Calu3 (cell line): ENCODE results near the gene THADA. TPM values are rescaled to one million over a fixed set of nuclear protein-coding genes. Genes with fewer than 3 reads are reported as not detected.

Experiments
- BruUV-seq: library from RNA; stranded (reverse); fragments of 400-500 nt; replicated peaks from 2 replicates; lab custom pipeline; 2021; lab: Mats Ljungman, UMichigan
- CTCF ChIA-PET: fragments of 300-600 bp; sonication (Branson Sonifier 250); formaldehyde crosslinking; loops from one replicate; lab custom pipeline; 2022; ENCODE audit warnings: antibody characterized with exemption; lab: Charles Lee
- DNase-seq: peaks from one replicate; pipeline ENCODE4 v3.0.0; 2022
- H3K27ac Mint-ChIP-seq: one replicate; pipeline ENCODE4 v1.8.0; 2022; ENCODE audit warnings: mixed read lengths; ENCODE audit not compliant: unreplicated experiment
- H3K27me3 Mint-ChIP-seq: one replicate; pipeline ENCODE4 v1.8.0; 2022; ENCODE audit warnings: mixed read lengths; ENCODE audit not compliant: unreplicated experiment
- H3K36me3 Mint-ChIP-seq: one replicate; pipeline ENCODE4 v1.8.0; 2022; ENCODE audit warnings: mild to moderate bottlenecking, moderate library complexity, mixed read lengths; ENCODE audit not compliant: insufficient read depth, unreplicated experiment
- H3K4me1 Mint-ChIP-seq: one replicate; pipeline ENCODE4 v1.8.0; 2022; ENCODE audit warnings: mild to moderate bottlenecking, low read depth, mixed read lengths; ENCODE audit not compliant: unreplicated experiment
- H3K4me3 Mint-ChIP-seq: one replicate; pipeline ENCODE4 v1.8.0; 2022; ENCODE audit warnings: mild to moderate bottlenecking, low read depth, moderate library complexity, mixed read lengths; ENCODE audit not compliant: unreplicated experiment
- H3K9me3 Mint-ChIP-seq: one replicate; pipeline ENCODE4 v1.8.0; 2022; ENCODE audit warnings: low read depth, mixed read lengths; ENCODE audit not compliant: unreplicated experiment
- intact Hi-C: fragments of 100-400 bp; cut with micrococcal nuclease; formaldehyde crosslinking; loops from one replicate; pipeline ENCODE4 v1.10.0; 2022; ENCODE audit not compliant: unreplicated experiment
- total RNA-seq: library from RNA; stranded (reverse); gene quantifications from 2 replicates; pipeline ENCODE4 v1.2.3, GENCODE V29; 2022
- TF ChIP-seq, protein P1 (sequence below): fragments of 200-600 bp; IDR thresholded peaks from one replicate; pipeline ENCODE4 v1.8.0; 2022; ENCODE audit warnings: antibody characterized with exemption; ENCODE audit not compliant: unreplicated experiment

The THADA gene
- total RNA-seq, 1 experiment from 2014 or later = 35.5 TPM

DNA sequence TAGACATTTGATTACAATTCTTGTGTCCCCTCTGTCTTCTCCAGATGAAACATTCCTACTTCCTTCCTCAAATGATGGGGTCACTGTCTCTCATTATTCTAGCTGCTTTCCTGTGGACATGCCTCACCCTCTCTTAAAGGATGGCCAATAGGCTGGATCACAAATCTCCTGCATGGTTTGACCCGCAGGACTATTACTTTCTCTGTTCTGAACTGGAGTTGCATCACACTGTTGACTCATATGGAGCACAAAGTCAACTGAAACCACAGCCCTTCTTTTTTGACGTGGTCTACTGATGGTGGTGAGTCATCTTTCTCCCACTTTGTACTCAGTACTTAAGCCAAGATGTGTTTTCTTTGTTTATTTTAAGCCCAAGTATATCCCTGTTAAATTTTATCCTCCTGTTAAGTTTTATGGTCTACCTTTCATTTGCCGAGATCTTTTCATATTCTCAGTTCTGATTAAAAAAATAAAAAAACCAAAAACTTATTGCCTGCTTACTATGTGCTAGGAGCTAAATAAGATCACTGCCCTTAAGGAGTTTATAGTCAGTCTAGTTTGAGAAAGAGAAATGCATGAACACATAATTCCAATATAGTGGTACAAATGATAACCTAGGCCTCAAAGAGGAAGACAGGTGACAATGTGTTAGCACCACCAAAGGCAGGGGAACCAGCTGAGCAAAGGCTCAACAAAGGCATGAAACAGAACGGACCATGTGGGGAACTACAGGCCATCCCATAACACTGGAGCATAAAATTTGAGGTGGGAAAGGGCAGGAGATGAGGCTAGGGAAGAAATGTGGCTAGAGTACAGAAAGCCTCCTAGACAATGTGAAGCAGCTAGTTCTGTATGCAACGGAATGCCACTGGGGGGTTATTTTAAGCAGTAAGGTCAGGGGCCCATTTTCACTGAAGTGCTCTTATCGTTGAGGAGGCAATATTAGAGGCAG is 301.8 kb downstream of the THADA start:
- Mint-ChIP-seq H3K36me3 (peaks cover 19% of the 10 kb centered on the region), H3K9me3 (no peaks in the 10 kb centered on the region), H3K4me3 (peak overlapping the region; percentile 0), H3K4me1 (peaks cover 25% of the 10 kb centered on the region), H3K27ac (peak overlapping the region; percentile 61), H3K27me3 (no peaks in the 10 kb centered on the region)
- DNase-seq = peak; percentile 57
- no TSS peak for BruUV-seq
- TF ChIP-seq, protein P1, sequence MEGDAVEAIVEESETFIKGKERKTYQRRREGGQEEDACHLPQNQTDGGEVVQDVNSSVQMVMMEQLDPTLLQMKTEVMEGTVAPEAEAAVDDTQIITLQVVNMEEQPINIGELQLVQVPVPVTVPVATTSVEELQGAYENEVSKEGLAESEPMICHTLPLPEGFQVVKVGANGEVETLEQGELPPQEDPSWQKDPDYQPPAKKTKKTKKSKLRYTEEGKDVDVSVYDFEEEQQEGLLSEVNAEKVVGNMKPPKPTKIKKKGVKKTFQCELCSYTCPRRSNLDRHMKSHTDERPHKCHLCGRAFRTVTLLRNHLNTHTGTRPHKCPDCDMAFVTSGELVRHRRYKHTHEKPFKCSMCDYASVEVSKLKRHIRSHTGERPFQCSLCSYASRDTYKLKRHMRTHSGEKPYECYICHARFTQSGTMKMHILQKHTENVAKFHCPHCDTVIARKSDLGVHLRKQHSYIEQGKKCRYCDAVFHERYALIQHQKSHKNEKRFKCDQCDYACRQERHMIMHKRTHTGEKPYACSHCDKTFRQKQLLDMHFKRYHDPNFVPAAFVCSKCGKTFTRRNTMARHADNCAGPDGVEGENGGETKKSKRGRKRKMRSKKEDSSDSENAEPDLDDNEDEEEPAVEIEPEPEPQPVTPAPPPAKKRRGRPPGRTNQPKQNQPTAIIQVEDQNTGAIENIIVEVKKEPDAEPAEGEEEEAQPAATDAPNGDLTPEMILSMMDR = no peak
- CTCF ChIA-PET = no interaction called here
- intact Hi-C loops = no loop called here

DNA sequence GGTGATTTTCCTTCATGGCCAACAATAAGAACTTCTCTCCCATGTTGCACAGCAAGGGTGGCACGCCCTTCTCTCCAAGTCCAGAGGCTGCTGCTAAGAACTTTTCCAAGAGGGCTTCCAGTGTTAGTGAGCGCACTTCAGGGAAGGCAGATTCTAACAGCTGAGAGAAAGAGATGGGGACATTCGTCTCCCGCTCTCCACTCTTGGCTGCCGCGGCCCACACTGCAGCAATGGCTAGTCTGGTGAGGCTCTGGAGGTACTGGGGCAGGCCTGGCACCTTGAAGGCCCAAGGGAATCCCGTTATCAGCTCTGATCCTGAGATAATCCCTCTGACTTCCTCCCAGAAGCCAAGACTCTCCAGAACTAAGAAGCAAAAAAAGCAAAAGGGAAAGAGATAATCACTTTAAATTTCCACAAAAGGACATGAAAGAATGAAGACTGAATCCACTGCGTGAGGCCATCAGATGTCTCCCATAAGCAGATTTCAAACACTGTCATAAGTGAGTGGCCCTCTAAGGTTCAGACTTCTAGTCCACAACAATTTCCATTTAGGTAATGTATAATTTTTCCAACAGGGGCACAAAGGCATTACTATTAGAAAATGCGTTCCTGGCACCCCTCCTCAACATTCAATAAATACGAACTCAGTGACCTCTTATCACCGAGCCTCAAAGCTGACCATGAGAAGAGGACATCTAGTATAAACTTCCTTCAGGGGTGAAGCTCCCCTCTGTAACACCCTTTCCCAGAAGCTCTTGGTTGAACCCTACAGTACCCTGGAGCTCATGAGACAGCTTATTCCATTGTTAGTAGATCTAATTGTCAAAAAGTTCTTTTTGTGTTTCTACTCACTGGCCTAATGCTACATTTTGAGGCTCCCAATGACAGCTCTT is 302.7 kb downstream of the THADA start:
- Mint-ChIP-seq H3K27ac (peak overlapping the region; percentile 61), H3K36me3 (peaks cover 19% of the 10 kb centered on the region), H3K27me3 (no peaks in the 10 kb centered on the region), H3K9me3 (no peaks in the 10 kb centered on the region), H3K4me3 (peak overlapping the region; percentile 0), H3K4me1 (peaks cover 25% of the 10 kb centered on the region)
- CTCF ChIA-PET = no interaction called here
- intact Hi-C loops = no loop called here
- no TSS peak for BruUV-seq
- TF ChIP-seq, protein P1 = no peak
- no peak for DNase-seq

GRCh38 chr2:43292297-43292696 is 303.5 kb downstream of the THADA start:
- BruUV-seq = no TSS peak
- intact Hi-C loops = no loop called here
- H3K27me3 Mint-ChIP-seq = no peaks in the 10 kb centered on the region
- no peaks in the 10 kb centered on the region for H3K9me3 Mint-ChIP-seq
- no peak overlapping the region for H3K27ac Mint-ChIP-seq
- TF ChIP-seq, protein P1 = no peak
- H3K36me3 Mint-ChIP-seq = peaks cover 19% of the 10 kb centered on the region
- CTCF ChIA-PET = no interaction called here
- no peak overlapping the region for H3K4me3 Mint-ChIP-seq
- DNase-seq = no peak
- H3K4me1 Mint-ChIP-seq = peaks cover 25% of the 10 kb centered on the region

GRCh38 chr2:43289331-43289730 is 306.5 kb downstream of the THADA start:
- Mint-ChIP-seq H3K9me3 (peaks cover 2% of the 10 kb centered on the region), H3K27ac (no peak overlapping the region), H3K4me3 (no peak overlapping the region), H3K36me3 (peaks cover 29% of the 10 kb centered on the region), H3K4me1 (peaks cover 12% of the 10 kb centered on the region), H3K27me3 (no peaks in the 10 kb centered on the region)
- BruUV-seq = no TSS peak
- intact Hi-C loops = no loop called here
- CTCF ChIA-PET = no interaction called here
- DNase-seq = no peak
- TF ChIP-seq, protein P1 = no peak
